Lung (tissue), 12 donors: ENCODE results near the gene ABCC6. TPM values are rescaled to one million over a fixed set of nuclear protein-coding genes. Genes with fewer than 3 reads are reported as not detected.
"Not testable (repeated sequence)": the region's sequence is repeated elsewhere in the genome, so short reads cannot be mapped to it uniquely, and the experiment has no call there.

ENCODE experiments used
- ATAC-seq: fragments of 200-7000 bp; cut with Tn5 transposase; one replicate; pipeline ENCODE4 v1.9.1; 2020; ENCODE audit warnings: moderate number of reproducible peaks; ENCODE audit not compliant: insufficient read depth, low FRiP score
- DNase-seq, 3 donors: peaks; one replicate each; pipeline ENCODE4 v3.0.0-alpha.2; 2013 to 2017
- H3K27ac ChIP-seq, 2 donors: one replicate each; pipeline ENCODE4 v1.5.1; 2013; ENCODE audit warnings: mild to moderate bottlenecking in 2 of 2, moderate library complexity in 2 of 2, control low read depth in 1 of 2, inconsistent platforms in 1 of 2, low read depth in 1 of 2, low read length in 1 of 2
- H3K27me3 ChIP-seq, 3 donors: one replicate each; pipeline ENCODE4 v1.5.1; 2013; ENCODE audit warnings: low read length in 2 of 3; ENCODE audit not compliant: control insufficient read depth in 3 of 3, insufficient read depth in 3 of 3
- H3K36me3 ChIP-seq, 4 donors: one replicate each; pipeline ENCODE4 v1.5.1; 2013; ENCODE audit warnings: low read length in 4 of 4, mild to moderate bottlenecking in 1 of 4, moderate library complexity in 1 of 4; ENCODE audit not compliant: control insufficient read depth in 4 of 4, insufficient read depth in 4 of 4
- H3K4me1 ChIP-seq, 5 donors: one replicate each; pipeline ENCODE4 v1.5.1; 2013; ENCODE audit warnings: low read length in 5 of 5, mild to moderate bottlenecking in 2 of 5, moderate library complexity in 1 of 5; ENCODE audit not compliant: control insufficient read depth in 5 of 5, insufficient read depth in 5 of 5
- H3K4me3 ChIP-seq: one replicate; pipeline ENCODE4 v1.5.1; 2013; ENCODE audit warnings: mild to moderate bottlenecking, control low read depth, moderate library complexity
- H3K9ac ChIP-seq, 2 donors: one replicate each; pipeline ENCODE4 v1.5.1; 2013; ENCODE audit warnings: low read length in 2 of 2, control low read depth in 1 of 2; ENCODE audit not compliant: insufficient read depth in 1 of 2
- H3K9me3 ChIP-seq, 4 donors: one replicate each; pipeline ENCODE4 v1.5.1; 2013; ENCODE audit warnings: low read length in 3 of 4, mild to moderate bottlenecking in 1 of 4, moderate library complexity in 1 of 4; ENCODE audit not compliant: control insufficient read depth in 4 of 4, insufficient read depth in 3 of 4
- CTCF ChIP-seq: IDR thresholded peaks from 2 replicates; pipeline ENCODE4 v1.5.1; 2012; ENCODE audit warnings: mild to moderate bottlenecking; ENCODE audit errors: control extremely low read depth, extremely low read depth
- WGBS, 2 donors: extraction: QIAGEN DNeasy Blood & Tissue Kit; methylation state at CpG; one replicate each; pipeline ENCODE4 v1.1.7; 2013; 5-methylcytosine and 5-hydroxymethylcytosine counted together
- polyA plus RNA-seq, 2 donors: library from polyadenylated mRNA; stranded (reverse); fragments of 200-250 nt; gene quantifications; one replicate each; pipeline ENCODE4 v1.2.1, GENCODE V29; 2013
- total RNA-seq, 2 donors: library from RNA; depleted of rRNA in 1 of 2; stranded (reverse); fragments of >200 nt in 1 of 2; gene quantifications; one replicate each; pipeline ENCODE4 v1.2.1, GENCODE V29; 2014 to 2021
- donor health status: control.
- donor health status: control.
- donor health status: Bipolar disorder and iron deficiency.
- donor health status: healthy.
- donor health status: DM: yes; HTN: yes; CAD: no.

The ABCC6 gene
- total and polyA plus RNA-seq, 4 donors = 10.0 to 37.0 (median 23.9) TPM

GRCh38 chr16:16183562-16183961 lies 39.7 kb downstream of the ABCC6 start:
- peaks cover 0 to 14% (median 0%) of the 10 kb centered on the region in 4 donors for H3K36me3 ChIP-seq
- ATAC-seq (no peak), DNase-seq (no peak)
- WGBS, 2 donors = 86 to 88% methylated on average over 8 of the region's 8 CpGs
- H3K9me3 ChIP-seq = peaks cover 0 to 3% (median 0%) of the 10 kb centered on the region in 4 donors
- H3K4me3 ChIP-seq = no peak overlapping the region
- no peaks in the 10 kb centered on the region for H3K27me3 ChIP-seq
- no peak overlapping the region for H3K9ac ChIP-seq
- no peak for TF ChIP-seq CTCF
- H3K4me1 ChIP-seq = peaks cover 0 to 2% (median 0%) of the 10 kb centered on the region in 5 donors
- no peak overlapping the region for H3K27ac ChIP-seq

DNA sequence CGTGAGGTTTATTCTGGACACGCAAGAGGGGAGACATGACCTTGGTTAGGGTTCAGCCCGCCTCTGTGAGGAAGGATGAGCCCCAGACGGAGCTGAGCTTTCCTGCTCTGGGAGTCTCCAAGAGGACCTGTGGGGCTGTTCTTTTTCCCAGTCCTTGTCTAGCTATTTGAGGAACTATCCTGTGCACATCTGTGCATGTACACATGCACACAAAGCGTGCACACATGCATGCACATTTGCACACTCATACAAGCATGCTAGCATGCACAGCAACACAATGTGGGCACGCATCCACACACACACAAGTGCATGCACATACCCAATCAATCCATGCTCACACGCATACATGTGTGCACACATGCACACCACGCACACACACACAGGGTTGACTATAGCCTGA lies 40.4 kb downstream of the ABCC6 start:
- TF ChIP-seq CTCF = no peak
- 88 to 91% methylated on average over 8 of the region's 8 CpGs for WGBS, 2 donors
- DNase-seq (no peak), ATAC-seq (no peak)
- no peak overlapping the region for H3K4me3 ChIP-seq
- peaks cover 0 to 14% (median 0%) of the 10 kb centered on the region in 4 donors for H3K36me3 ChIP-seq
- H3K9me3 ChIP-seq = peaks cover 0 to 3% (median 0%) of the 10 kb centered on the region in 4 donors
- no peak overlapping the region for H3K27ac ChIP-seq
- no peak overlapping the region for H3K9ac ChIP-seq
- no peaks in the 10 kb centered on the region for H3K27me3 ChIP-seq
- peaks cover 0 to 2% (median 0%) of the 10 kb centered on the region in 5 donors for H3K4me1 ChIP-seq

DNA sequence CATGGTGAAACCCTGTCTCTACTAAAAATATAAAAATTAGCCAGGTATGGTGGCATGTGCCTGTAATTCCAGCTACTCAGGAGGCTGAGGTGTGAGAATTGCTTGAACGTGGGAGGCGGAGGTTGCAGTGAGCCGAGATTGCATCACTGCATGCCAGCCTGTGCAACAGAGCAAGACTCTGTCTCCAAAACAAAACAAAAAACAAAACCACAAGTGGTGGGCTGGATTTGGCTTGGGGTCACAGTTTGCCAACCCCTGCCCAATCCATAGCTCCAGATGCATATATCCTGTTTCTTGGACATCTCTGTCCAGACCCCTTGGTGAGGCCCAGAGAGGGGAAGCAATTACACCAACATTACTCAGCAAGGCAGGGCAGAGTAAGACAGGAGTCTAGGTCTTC lies 41.5 kb downstream of the ABCC6 start:
- H3K36me3 ChIP-seq = peaks cover 0 to 14% (median 0%) of the 10 kb centered on the region in 4 donors
- 57 to 80% methylated on average over 3 of the region's 3 CpGs for WGBS, 2 donors
- DNase-seq, H3K4me3 ChIP-seq, H3K27me3 ChIP-seq, H3K4me1 ChIP-seq, ATAC-seq, H3K9ac ChIP-seq, H3K9me3 ChIP-seq, H3K27ac ChIP-seq: not testable (repeated sequence)

- Histone ChIP-seq H3K27me3 (no peaks in the 10 kb centered on the region), H3K27ac (no peak overlapping the region), H3K36me3 (peaks cover 0 to 9% (median 0%) of the 10 kb centered on the region in 4 donors), H3K9me3 (peaks cover 0 to 3% (median 0%) of the 10 kb centered on the region in 4 donors), H3K4me3 (no peak overlapping the region), H3K9ac (no peak overlapping the region), H3K4me1 (peaks cover 0 to 4% (median 0%) of the 10 kb centered on the region in 5 donors)
- TF ChIP-seq CTCF = no peak
- DNase-seq (no peak), ATAC-seq (no peak)
- 89 to 93% methylated on average over 7 of the region's 7 CpGs for WGBS, 2 donors
These were observed 44.7 kb downstream of the ABCC6 start for GRCh38 chr16:16178455-16179162.
